ENCODE data around the gene PCCA. TPM values are rescaled to one million over a fixed set of nuclear protein-coding genes. Genes with fewer than 3 reads are reported as not detected.

PCCA gene
- total and polyA plus RNA-seq, 2 of the 13 experiments (the other 11 are each of a cell fraction or from before 2014, with no cell fraction given): 15.0 to 32.2 TPM

DNA sequence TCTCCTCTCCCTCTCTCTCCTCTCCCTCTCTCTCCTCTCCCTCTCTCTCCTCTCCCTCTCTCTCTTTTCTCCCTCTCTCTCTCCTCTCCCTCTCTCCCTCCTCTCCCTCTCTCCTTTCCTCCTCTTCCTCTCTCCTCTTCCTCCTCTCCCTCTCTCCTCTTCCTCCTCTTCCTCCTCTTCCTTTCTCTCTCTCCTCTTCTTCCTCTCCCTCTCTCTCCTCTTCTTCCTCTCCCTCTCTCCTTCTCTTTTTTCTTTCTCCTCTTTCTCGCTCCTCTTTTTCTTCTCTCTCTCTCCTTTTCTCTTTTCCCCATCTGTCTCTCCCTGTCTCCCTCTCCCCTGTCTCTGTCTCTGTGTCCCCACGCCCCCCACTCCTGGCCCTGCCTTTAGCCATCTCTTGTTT, 363.0 kb downstream of the PCCA start:
- H3K36me3 ChIP-seq (replicated peaks in 1 of 2; ENCODE audit: control insufficient read depth in 1 of 2, insufficient read depth in 2 of 2, low read length in 2 of 2): peaks cover 0 to 7% of the 10 kb centered on the region in 2 experiments; a peak in 1 of 5 replicates
- H4K20me1 ChIP-seq (ENCODE audit: insufficient read depth, low read length): no peaks in the 10 kb centered on the region
- no peak for TF ChIP-seq RBM22 (optimal IDR thresholded peaks at IDR 0.05; ENCODE audit: low read length)
- TF ChIP-seq ZNF547 (CRISPR knock-in tag; IDR thresholded peaks at IDR 0.05): no peak
- TF ChIP-seq ARID2 (CRISPR knock-in tag; IDR thresholded peaks at IDR 0.05; ENCODE audit: borderline replicate concordance): no peak
- TF ChIP-seq PLRG1 (conservative IDR thresholded peaks at IDR 0.05): no peak
- no peak for TF ChIP-seq ZEB1 (IDR thresholded peaks at IDR 0.05; ENCODE audit: insufficient replicate concordance, low read depth)
- TF ChIP-seq ZNF232 (CRISPR knock-in tag; IDR thresholded peaks at IDR 0.05; ENCODE audit: borderline replicate concordance): no peak
- TF ChIP-seq, protein P1, sequence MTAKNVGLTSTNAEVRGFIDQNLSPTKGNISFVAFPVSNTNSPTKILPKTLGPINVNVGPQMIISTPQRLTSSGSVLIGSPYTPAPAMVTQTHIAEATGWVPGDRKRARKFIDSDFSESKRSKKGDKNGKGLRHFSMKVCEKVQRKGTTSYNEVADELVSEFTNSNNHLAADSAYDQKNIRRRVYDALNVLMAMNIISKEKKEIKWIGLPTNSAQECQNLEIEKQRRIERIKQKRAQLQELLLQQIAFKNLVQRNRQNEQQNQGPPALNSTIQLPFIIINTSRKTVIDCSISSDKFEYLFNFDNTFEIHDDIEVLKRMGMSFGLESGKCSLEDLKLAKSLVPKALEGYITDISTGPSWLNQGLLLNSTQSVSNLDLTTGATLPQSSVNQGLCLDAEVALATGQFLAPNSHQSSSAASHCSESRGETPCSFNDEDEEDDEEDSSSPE (CRISPR knock-in tag; IDR thresholded peaks at IDR 0.05): no peak
- no peak for TF ChIP-seq ZNF224 (CRISPR knock-in tag; IDR thresholded peaks at IDR 0.05)
- TF ChIP-seq, protein P2, sequence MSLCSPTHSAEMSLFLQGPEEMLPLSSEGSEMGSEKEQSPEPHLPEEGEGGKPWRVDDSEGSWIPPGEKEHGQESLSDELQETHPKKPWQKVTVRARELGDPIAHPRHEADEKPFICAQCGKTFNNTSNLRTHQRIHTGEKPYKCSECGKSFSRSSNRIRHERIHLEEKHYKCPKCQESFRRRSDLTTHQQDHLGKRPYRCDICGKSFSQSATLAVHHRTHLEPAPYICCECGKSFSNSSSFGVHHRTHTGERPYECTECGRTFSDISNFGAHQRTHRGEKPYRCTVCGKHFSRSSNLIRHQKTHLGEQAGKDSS (CRISPR knock-in tag; IDR thresholded peaks at IDR 0.05; ENCODE audit: borderline replicate concordance, low read depth): no peak
- no peak for TF ChIP-seq ZNF329 (CRISPR knock-in tag; IDR thresholded peaks at IDR 0.05; ENCODE audit: low read depth)
- TF ChIP-seq ZNF674 (CRISPR knock-in tag; IDR thresholded peaks at IDR 0.05; ENCODE audit: low read depth): no peak
- no peak for TF ChIP-seq AKAP8 (CRISPR knock-in tag; IDR thresholded peaks at IDR 0.05)
- TF ChIP-seq, protein P3, sequence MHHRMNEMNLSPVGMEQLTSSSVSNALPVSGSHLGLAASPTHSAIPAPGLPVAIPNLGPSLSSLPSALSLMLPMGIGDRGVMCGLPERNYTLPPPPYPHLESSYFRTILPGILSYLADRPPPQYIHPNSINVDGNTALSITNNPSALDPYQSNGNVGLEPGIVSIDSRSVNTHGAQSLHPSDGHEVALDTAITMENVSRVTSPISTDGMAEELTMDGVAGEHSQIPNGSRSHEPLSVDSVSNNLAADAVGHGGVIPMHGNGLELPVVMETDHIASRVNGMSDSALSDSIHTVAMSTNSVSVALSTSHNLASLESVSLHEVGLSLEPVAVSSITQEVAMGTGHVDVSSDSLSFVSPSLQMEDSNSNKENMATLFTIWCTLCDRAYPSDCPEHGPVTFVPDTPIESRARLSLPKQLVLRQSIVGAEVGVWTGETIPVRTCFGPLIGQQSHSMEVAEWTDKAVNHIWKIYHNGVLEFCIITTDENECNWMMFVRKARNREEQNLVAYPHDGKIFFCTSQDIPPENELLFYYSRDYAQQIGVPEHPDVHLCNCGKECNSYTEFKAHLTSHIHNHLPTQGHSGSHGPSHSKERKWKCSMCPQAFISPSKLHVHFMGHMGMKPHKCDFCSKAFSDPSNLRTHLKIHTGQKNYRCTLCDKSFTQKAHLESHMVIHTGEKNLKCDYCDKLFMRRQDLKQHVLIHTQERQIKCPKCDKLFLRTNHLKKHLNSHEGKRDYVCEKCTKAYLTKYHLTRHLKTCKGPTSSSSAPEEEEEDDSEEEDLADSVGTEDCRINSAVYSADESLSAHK (CRISPR knock-in tag; IDR thresholded peaks at IDR 0.05; ENCODE audit: borderline replicate concordance): no peak
- no peak for TF ChIP-seq GTF2F1 (IDR thresholded peaks at IDR 0.05; ENCODE audit: low read length)
- no peak for FAIRE-seq
- H3K9me3 ChIP-seq (ENCODE audit: low read length): no peaks in the 10 kb centered on the region
- no peak overlapping the region for H3K4me2 ChIP-seq (ENCODE audit: low read depth, low read length)
- ATAC-seq: no peak
- in situ Hi-C loops (cut with HindIII; ENCODE audit: extremely low pct_ligation_motif_present, low pct_unique_long_range_greater_than_20kb) (no loop called here), intact Hi-C loops (cut with micrococcal nuclease; ENCODE audit: unreplicated experiment) (no loop called here)
- H3K27me3 ChIP-seq (ENCODE audit: control insufficient read depth in 1 of 2, insufficient read depth in 2 of 2, low read length in 2 of 2): no peaks in the 10 kb centered on the region
- DNase-seq (ENCODE audit: low spot score): no peak
- no peaks in the 10 kb centered on the region for H3K4me1 ChIP-seq (ENCODE audit: insufficient read depth, low read length)
- whole genome bisulfite sequencing (ENCODE audit: low lambda C conversion rate): 94% methylated on average over 2 of the region's 2 CpGs
- H3K4me3 ChIP-seq (replicated peaks in 1 of 3; ENCODE audit: insufficient read depth in 1 of 3, low read depth in 2 of 3, low read length in 3 of 3): no peak overlapping the region
- H3K9ac ChIP-seq (ENCODE audit: insufficient read depth, low read depth, low read length): no peak overlapping the region
- ChIA-PET POLR2A (no interaction called here), CTCF (ENCODE audit: low intra/inter-chr PET ratio, low total read pairs) (no interaction called here)
- no peaks in the 10 kb centered on the region for H3K79me2 ChIP-seq (ENCODE audit: insufficient read depth, low read length)
- no TSS peak for BruUV-seq (replicated peaks)
- no peak overlapping the region for H2AFZ ChIP-seq (ENCODE audit: low read length)
- no peak overlapping the region for H3K27ac ChIP-seq (ENCODE audit: extremely low read length, insufficient read depth, low read length)
